CD14-positive monocyte (primary cell): ENCODE data around the gene CDC25B. TPM values are rescaled to one million over a fixed set of nuclear protein-coding genes. Genes with fewer than 3 reads are reported as not detected.
A peak's percentile ranks its signal among the peaks of the same experiment; 100 is the strongest.

ENCODE experiments used
- DNase-seq, 3 donors: peaks; one replicate each; pipeline ENCODE4 v3.0.0-alpha.2; 2011 to 2022
- H2AFZ ChIP-seq: 2 replicates; pipeline ENCODE4 v1.6.0; 2012; ENCODE audit warnings: mild to moderate bottlenecking, low read depth, low read length, inconsistent platforms; ENCODE audit not compliant: insufficient read depth, poor library complexity, severe bottlenecking
- H3K27ac ChIP-seq, 2 donors: 1 replicate in 1 of 2; 2 replicates in 1 of 2; pipeline ENCODE4 v1.5.1; 2012 to 2013; ENCODE audit warnings: low read length in 2 of 2, control low read depth in 1 of 2, inconsistent platforms in 1 of 2, low read depth in 1 of 2, mild to moderate bottlenecking in 1 of 2
- H3K27me3 ChIP-seq, 2 donors: one replicate each; pipeline versions ENCODE4 v1.6.0 to v1.6.1; 2011 to 2013; ENCODE audit warnings: low read length in 2 of 2; ENCODE audit not compliant: control insufficient read depth in 2 of 2, insufficient read depth in 2 of 2
- H3K36me3 ChIP-seq, 2 donors: replicated peaks in 1 of 2; 1 replicate in 1 of 2; 2 replicates in 1 of 2; pipeline versions ENCODE4 v1.5.1 to v1.6.1; 2012 to 2013; ENCODE audit warnings: low read length in 2 of 2, control low read depth in 1 of 2, inconsistent platforms in 1 of 2, mild to moderate bottlenecking in 1 of 2; ENCODE audit not compliant: insufficient read depth in 2 of 2, control insufficient read depth in 1 of 2
- H3K4me1 ChIP-seq, 2 donors: 1 replicate in 1 of 2; 2 replicates in 1 of 2; pipeline versions ENCODE4 v1.5.1 to v1.6.1; 2012 to 2013; ENCODE audit warnings: low read length in 2 of 2, control low read depth in 1 of 2, inconsistent platforms in 1 of 2, mild to moderate bottlenecking in 1 of 2, moderate library complexity in 1 of 2; ENCODE audit not compliant: insufficient read depth in 2 of 2, control insufficient read depth in 1 of 2
- H3K4me2 ChIP-seq: replicated peaks from 2 replicates; pipeline ENCODE3; 2012; ENCODE audit warnings: low read length, moderate library complexity, mild to moderate bottlenecking; ENCODE audit not compliant: poor library complexity, severe bottlenecking; ENCODE audit errors: extremely low read depth
- H3K4me3 ChIP-seq, 3 experiments: fragments of 200-600 bp in 1 of 3; sonication (generic) in 1 of 3; replicated peaks in 1 of 3; 1 replicate in 2 of 3; 2 replicates in 1 of 3; pipeline ENCODE4 v1.5.1; 2011 to 2013; ENCODE audit warnings: low read length in 3 of 3, mild to moderate bottlenecking in 3 of 3, control low read depth in 2 of 3, low read depth in 2 of 3, inconsistent platforms in 1 of 3, moderate library complexity in 1 of 3
- H3K79me2 ChIP-seq: 2 replicates; pipeline ENCODE4 v1.6.0; 2012; ENCODE audit warnings: mild to moderate bottlenecking, control low read depth, inconsistent platforms, low read length, moderate library complexity; ENCODE audit not compliant: insufficient read depth
- H3K9ac ChIP-seq: 2 replicates; pipeline ENCODE4 v1.6.0; 2017; ENCODE audit warnings: low read length, mild to moderate bottlenecking; ENCODE audit not compliant: insufficient read depth, poor library complexity, severe bottlenecking
- H3K9me3 ChIP-seq, 2 donors: replicated peaks in 1 of 2; 1 replicate in 1 of 2; 2 replicates in 1 of 2; pipeline versions ENCODE4 v1.5.1 to v1.6.1; 2012 to 2013; ENCODE audit warnings: low read length in 2 of 2, control low read depth in 1 of 2; ENCODE audit not compliant: control insufficient read depth in 1 of 2, insufficient read depth in 1 of 2
- H4K20me1 ChIP-seq: 2 replicates; pipeline ENCODE4 v1.6.0; 2012; ENCODE audit warnings: mild to moderate bottlenecking, low read length, control low read depth, moderate library complexity; ENCODE audit not compliant: insufficient read depth
- H3K27ac Mint-ChIP-seq, 7 donors: one replicate each; pipeline ENCODE4 v1.8.0; 2020; ENCODE audit warnings: mild to moderate bottlenecking in 7 of 7, mixed read lengths in 7 of 7, moderate library complexity in 6 of 7, inconsistent platforms in 2 of 7
- H3K27me3 Mint-ChIP-seq, 3 donors: one replicate each; pipeline ENCODE4 v1.8.0; 2021 to 2022; ENCODE audit warnings: low read depth in 3 of 3, mild to moderate bottlenecking in 3 of 3, mixed read lengths in 3 of 3, moderate library complexity in 3 of 3, inconsistent platforms in 1 of 3
- H3K36me3 Mint-ChIP-seq, 2 donors: one replicate each; pipeline ENCODE4 v1.8.0; 2020; ENCODE audit warnings: mixed read lengths in 2 of 2, inconsistent platforms in 1 of 2, mild to moderate bottlenecking in 1 of 2
- H3K4me1 Mint-ChIP-seq: one replicate; pipeline ENCODE4 v1.8.0; 2020; ENCODE audit warnings: mild to moderate bottlenecking, mixed read lengths
- H3K4me3 Mint-ChIP-seq, 2 donors: one replicate each; pipeline ENCODE4 v1.8.0; 2020; ENCODE audit warnings: mild to moderate bottlenecking in 2 of 2, mixed read lengths in 2 of 2, moderate library complexity in 1 of 2
- H3K9me3 Mint-ChIP-seq, 7 donors: one replicate each; pipeline ENCODE4 v1.8.0; 2020 to 2022; ENCODE audit warnings: mixed read lengths in 7 of 7, mild to moderate bottlenecking in 6 of 7, moderate library complexity in 6 of 7, inconsistent platforms in 2 of 7
- WGBS: methylation state at CpG from one replicate; pipeline ENCODE4 v1.1.5; 2013; ENCODE audit warnings: missing lambda C conversion rate; ENCODE audit not compliant: insufficient coverage; 5-methylcytosine and 5-hydroxymethylcytosine counted together
- intact Hi-C, 2 donors: fragments of 100-400 bp; cut with micrococcal nuclease; formaldehyde crosslinking; loops; one replicate each; pipeline versions ENCODE4 v1.15.0 to v1.15.1; 2023
- polyA plus RNA-seq, 3 donors: library from polyadenylated mRNA; depleted of rRNA in 1 of 3; unstranded in 2 of 3; stranded (reverse) in 1 of 3; fragments of 300-500 nt in 2 of 3; fragments of >200 nt in 1 of 3; fragmentation: Illumina TruSeq in 2 of 3; gene quantifications; 1 replicate in 2 of 3; 2 replicates in 1 of 3; pipeline ENCODE4 v1.2.3, GENCODE V29; 2012 to 2021
- TF ChIP-seq, protein P1 (sequence below): fragments of 200-600 bp; IDR thresholded peaks from one replicate; pipeline ENCODE4 v1.8.0; 2022; ENCODE audit warnings: antibody characterized with exemption, mild to moderate bottlenecking

The CDC25B gene
- polyA plus RNA-seq, 3 donors: 3.6 to 35.6 (median 4.0) TPM

DNA sequence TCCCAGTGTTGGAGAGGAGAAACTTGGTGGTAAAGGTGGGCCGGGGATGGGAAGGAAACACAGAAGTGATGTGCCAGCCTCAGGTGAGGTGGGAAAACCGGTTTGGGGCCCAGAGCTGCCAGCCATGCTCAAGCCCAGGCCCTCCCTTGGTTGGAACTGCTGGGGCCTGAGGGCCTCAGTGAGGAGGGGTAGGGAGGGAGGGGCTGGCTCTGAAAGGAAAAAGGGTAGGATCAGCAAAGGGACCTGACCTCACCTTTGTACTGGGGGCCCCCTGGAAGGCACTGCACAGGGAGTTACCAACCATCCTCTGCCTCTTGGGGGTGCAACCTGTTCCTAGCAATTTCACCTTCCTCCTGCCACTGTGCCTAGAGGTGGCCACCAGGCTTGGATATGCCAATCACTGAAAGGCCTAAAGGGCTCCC lies 13.0 kb upstream of the CDC25B start:
- Mint-ChIP-seq H3K4me1 (peaks cover 55% of the 10 kb centered on the region), H3K4me3 (no peak overlapping the region), H3K27me3 (peaks cover 21 to 27% (median 24%) of the 10 kb centered on the region in 3 donors), H3K9me3 (peaks cover 0 to 4% (median 3%) of the 10 kb centered on the region in 7 donors), H3K36me3 (peaks cover 9 to 17% of the 10 kb centered on the region in 2 donors), H3K27ac (peak overlapping the region in 3 of 7 donors; percentile 5 to 57 (median 46))
- WGBS: 67% methylated on average over 1 of the region's 2 CpGs
- TF ChIP-seq, protein P1, sequence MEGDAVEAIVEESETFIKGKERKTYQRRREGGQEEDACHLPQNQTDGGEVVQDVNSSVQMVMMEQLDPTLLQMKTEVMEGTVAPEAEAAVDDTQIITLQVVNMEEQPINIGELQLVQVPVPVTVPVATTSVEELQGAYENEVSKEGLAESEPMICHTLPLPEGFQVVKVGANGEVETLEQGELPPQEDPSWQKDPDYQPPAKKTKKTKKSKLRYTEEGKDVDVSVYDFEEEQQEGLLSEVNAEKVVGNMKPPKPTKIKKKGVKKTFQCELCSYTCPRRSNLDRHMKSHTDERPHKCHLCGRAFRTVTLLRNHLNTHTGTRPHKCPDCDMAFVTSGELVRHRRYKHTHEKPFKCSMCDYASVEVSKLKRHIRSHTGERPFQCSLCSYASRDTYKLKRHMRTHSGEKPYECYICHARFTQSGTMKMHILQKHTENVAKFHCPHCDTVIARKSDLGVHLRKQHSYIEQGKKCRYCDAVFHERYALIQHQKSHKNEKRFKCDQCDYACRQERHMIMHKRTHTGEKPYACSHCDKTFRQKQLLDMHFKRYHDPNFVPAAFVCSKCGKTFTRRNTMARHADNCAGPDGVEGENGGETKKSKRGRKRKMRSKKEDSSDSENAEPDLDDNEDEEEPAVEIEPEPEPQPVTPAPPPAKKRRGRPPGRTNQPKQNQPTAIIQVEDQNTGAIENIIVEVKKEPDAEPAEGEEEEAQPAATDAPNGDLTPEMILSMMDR: no peak
- Histone ChIP-seq H3K79me2 (peaks cover 29% of the 10 kb centered on the region), H3K27me3 (peaks cover 17 to 19% of the 10 kb centered on the region in 2 donors), H3K9me3 (peaks cover 3 to 10% of the 10 kb centered on the region in 2 donors), H3K4me2 (no peak overlapping the region), H3K9ac (no peak overlapping the region), H2AFZ (no peak overlapping the region), H3K4me3 (no peak overlapping the region), H3K27ac (no peak overlapping the region), H3K36me3 (peaks cover 4 to 7% of the 10 kb centered on the region in 2 donors), H3K4me1 (peaks cover 43 to 59% of the 10 kb centered on the region in 2 donors), H4K20me1 (peaks cover 55% of the 10 kb centered on the region)
- intact Hi-C loops: loop anchor here in 1 of 2 donors (10.0 kb wide), 1 partner anchor 62 kb away; the partner anchor contains the start of gene MAVS
- no peak for DNase-seq

DNA sequence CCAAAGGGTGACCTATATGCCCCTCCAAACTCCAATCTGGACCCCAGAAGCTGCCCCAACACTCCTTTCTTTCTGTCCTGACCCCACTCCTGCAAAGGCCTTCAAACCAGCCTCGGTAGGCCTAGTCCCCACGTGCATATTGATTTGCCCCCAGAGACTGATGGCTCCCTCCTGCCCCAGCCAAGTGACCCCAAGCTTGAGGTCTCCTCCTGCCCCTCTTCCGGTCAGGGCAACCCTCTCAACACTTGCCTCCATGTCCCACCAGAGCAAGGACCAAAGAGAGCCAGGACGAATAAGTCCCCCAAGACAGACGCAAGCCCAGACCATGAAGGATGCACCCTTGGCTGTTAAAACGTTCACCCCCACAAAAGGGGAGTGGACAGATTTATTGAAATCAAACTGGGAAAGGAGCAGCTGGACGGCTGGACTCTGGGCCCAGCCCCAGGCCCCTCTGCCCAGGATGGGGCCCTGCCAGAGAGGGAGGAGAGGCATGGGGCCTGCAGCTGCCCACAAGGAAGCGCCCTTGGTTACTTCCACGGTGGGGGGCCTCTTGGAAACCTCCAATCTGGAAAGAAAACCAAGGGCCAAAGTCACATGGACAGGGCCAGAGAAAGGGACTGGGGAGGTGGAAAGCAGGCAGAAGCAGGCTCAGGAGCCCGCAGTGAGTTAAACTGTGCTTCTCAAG lies 12.5 kb upstream of the CDC25B start:
- Mint-ChIP-seq H3K4me3 (no peak overlapping the region), H3K27ac (peak overlapping the region in 1 of 7 donors; percentile 46), H3K4me1 (peaks cover 50% of the 10 kb centered on the region), H3K27me3 (peaks cover 16 to 21% (median 18%) of the 10 kb centered on the region in 3 donors), H3K9me3 (peaks cover 0 to 4% (median 3%) of the 10 kb centered on the region in 7 donors), H3K36me3 (peaks cover 7 to 14% of the 10 kb centered on the region in 2 donors)
- Histone ChIP-seq H4K20me1 (peaks cover 55% of the 10 kb centered on the region), H2AFZ (no peak overlapping the region), H3K79me2 (peaks cover 29% of the 10 kb centered on the region), H3K27ac (no peak overlapping the region), H3K27me3 (peaks cover 11 to 13% of the 10 kb centered on the region in 2 donors), H3K4me3 (no peak overlapping the region), H3K4me2 (no peak overlapping the region), H3K36me3 (peaks cover 4 to 7% of the 10 kb centered on the region in 2 donors), H3K9ac (no peak overlapping the region), H3K9me3 (peaks cover 0 to 10% of the 10 kb centered on the region in 2 donors), H3K4me1 (peaks cover 38 to 53% of the 10 kb centered on the region in 2 donors)
- intact Hi-C loops: loop anchor here in 1 of 2 donors (10.0 kb wide), 1 partner anchor 61 kb away; the partner anchor contains the start of gene MAVS
- WGBS: 94% methylated on average over 6 of the region's 10 CpGs
- TF ChIP-seq, protein P1: no peak
- DNase-seq: peak in 1 of 3 donors; percentile 2
